CD4-positive, alpha-beta T cell treated with Interleukin-17A for 4 hours (primary cell): Measurements from ENCODE around the gene RASGEF1C.

Experiments used
- DNase-seq: peaks from one replicate; pipeline ENCODE4 v3.0.0-alpha.2; 2020; ENCODE audit warnings: mixed read lengths

RASGEF1C gene

DNA sequence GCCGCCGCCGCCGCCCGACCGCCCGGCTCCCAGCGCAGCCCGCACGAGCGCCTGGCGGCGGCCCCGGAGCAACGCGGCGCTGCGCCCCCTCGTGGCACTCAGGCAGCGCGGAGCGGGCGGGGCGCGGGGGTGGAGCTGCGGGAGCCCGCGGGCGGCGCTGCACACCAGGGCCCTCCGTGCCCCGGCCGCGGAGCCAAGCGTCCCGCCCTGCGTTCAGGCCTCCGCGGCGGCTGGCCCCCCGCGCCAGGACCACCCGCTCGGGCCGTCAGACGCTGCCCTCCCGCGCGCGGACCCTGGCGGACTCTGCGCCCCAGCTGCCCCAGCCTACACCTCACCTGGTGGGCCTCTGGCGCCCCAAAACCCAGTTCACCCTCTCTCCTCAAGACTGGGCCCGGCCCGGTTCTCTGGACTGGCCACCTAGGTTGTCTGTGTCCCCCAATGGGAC is at the start of gene RASGEF1C:
TSS of gene RASGEF1C (minus strand) at position 75 of the 445 bp plus-strand sequence. CDS start 71,159 bp downstream, outside the sequence.
- DNase-seq: peak; percentile 62

DNA sequence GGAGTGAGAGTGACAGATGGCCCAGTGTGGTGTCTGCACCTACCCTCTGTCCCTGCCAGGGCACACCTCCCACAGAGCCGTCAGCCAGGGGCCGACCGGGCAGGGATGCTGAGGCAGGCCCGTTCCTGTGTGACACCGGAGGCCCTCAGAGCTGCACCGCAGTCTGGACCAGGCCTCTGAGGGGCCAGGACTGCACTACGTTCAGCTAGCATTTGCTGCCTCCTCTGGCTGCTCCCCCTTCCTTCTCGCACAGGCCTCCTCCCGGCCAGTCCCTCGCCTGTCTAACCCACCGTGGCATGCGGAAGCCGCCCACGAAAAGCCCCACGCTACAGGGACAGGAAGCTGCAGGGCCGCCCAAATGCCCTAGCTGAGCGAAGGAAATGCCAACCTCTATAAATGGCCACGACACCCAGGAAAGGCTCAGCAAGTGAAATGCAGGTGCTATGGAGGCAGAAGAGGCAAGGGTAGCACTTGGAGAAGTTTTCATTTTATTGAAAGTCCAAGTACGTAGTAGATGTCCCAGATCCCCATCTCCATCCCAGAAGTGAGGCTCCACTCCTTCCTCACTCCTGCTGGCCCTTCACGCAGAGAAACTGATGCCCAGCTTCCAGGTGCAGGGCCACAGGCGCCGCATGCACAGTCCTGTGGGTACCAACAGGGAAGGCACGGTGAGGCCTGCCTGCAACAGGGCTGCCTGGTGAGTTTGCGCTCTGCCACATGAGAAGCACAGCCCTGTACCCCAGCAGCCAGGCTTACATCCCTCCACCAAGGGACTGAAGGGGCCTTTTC is 44.2 kb upstream of the RASGEF1C start:
- no peak for DNase-seq

DNA sequence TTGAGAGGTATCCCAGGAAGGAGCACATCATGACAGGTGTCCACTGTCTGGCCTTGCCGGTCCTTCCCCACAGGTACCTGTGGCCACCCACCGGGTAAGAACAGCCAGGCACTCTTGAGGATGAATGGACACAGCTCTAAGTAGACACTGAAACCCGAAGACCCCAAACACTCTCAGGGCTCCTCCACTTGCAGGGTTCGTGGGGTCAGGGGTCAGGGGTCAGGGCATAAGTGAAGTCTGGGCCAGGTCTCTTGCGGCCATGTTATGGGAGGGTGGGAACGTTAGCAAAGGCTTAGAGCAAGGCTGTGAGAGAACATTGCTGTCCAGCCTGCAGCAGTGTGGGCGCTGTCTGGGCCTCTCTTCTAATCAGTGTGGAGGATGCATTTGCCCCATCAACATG is 42.9 kb upstream of the RASGEF1C start:
- no peak for DNase-seq

DNA sequence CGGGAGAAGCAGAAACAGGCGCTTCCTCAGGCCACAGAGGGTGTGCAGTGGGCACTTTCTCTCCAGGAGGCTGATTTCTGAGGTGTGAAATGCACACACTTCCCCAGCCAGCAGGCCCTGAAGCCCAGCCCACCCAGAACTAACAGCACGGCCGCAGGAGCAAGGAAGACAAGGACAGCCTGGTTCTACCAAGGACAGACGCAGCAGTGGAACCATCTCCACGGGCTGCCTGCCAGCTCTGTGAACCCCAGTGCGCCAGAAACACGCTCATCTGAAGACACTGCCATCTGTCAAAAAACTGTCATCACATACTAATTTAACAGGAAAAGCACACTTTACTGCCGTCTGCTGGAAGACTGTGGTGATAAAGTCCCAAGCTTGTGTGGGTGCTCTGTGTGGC is 42.1 kb upstream of the RASGEF1C start:
- no peak for DNase-seq

DNA sequence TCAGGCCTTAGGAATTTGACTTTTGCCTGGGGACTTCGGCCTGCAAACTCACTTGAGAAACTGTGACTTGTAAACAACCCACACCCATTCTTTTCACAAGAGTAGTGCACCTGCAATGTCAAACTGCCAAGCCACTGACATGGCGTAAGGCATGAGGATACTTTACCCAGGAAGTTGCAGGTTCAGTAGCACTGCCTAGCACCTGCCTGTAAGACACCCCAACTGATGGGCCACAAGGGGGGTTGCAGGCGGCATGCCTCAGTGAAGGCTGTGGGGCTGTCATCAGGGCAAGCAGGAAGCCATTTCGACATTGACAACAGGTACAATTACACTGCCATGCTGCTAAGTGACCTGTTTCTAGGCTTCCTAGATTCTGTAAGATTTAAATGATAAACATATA is 41.3 kb upstream of the RASGEF1C start:
- no peak for DNase-seq

DNA sequence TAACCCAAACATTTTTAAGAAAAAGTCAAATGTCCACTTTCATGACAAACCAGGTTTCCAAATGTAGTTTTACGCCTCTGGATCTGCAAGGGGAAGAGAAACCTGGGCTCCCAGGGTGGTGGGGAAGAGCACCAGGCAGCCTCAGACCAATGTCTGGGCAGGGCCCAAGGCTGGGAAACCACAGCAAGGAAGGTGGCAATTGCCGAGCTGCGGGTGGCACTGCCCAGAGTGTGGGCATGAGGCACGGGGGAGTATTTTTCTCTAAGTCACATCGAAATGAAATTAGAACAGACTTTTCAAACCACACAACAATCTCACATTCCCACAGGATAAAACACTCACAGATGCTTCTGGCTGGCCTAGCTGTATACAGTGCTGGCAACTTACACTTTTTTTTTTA is 32.6 kb upstream of the RASGEF1C start:
- DNase-seq: no peak

DNA sequence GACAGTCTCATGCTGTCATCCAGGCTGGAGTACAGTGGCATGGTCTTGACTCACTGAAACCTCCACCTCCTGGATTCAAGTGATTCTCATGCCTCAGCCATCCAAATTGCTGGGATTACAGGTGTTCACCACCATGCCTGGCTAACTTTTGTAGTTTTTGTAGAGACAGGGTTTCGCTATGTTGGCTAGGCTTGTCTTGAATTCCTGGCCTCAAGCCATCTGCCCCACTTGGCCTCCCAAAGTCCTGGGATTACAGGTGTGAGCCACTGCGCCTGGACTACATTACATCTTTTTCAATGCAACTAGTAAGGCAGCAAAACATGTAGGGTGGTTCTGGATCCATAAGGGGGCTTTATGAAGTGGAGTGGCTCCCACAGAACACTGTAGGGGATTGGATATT is 29.6 kb upstream of the RASGEF1C start:
- DNase-seq: no peak

DNA sequence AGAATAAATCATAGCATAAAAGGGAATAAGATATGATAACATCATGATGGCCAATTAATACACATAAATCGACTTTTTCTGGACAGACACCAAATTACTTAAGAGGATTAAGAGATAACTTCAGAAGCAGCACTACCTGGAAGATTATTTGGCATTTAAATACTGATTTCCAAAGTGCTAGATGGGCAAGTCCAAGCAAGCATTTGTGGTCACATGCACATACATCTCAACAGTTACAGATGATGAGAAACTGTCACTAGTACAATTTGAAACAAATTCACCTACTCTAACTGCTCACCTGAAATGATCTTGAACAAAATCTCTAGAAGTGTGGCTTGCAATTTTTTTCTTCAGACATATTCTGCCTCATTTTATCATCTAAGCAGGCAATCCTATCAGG is 26.8 kb upstream of the RASGEF1C start:
- no peak for DNase-seq

DNA sequence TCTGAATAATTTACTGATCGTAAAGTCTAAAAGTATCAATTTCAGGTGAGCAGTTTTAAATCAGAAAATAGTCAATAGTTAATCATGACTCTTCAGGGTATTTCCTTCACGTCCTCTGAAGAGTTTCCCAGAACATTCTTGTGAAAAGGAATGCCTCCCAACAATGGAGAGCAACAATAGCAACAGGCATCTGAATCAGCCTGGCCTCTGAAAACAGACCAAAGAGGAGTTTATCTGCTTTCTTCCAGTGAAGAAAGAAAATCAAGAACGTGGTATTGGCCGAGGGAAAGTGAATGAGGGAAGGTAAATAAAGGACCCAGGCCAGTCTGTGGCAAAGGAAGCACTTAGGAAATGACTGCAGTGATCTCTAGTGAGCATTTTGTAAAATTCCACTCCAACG is 26.1 kb upstream of the RASGEF1C start:
- no peak for DNase-seq

DNA sequence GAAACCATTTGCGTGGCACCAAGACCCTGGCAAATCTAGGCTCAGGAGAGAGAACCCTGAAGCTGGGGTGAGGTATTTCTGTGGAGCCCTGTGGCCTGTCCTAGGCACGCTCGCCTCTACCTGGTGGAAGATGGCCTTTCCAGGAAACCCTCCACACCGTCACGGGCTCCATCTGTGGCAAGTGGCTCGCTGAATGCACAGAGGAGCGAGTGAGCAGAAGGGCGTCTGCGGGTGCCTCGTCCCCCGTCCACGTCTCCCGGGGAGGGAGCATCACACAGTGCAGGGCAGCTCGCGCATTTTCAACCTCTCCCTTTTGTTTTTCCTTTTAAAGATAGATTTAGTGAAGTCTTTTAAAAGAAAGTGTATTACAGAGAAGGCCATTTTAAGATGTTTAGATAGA is 25.3 kb upstream of the RASGEF1C start:
- no peak for DNase-seq

DNA sequence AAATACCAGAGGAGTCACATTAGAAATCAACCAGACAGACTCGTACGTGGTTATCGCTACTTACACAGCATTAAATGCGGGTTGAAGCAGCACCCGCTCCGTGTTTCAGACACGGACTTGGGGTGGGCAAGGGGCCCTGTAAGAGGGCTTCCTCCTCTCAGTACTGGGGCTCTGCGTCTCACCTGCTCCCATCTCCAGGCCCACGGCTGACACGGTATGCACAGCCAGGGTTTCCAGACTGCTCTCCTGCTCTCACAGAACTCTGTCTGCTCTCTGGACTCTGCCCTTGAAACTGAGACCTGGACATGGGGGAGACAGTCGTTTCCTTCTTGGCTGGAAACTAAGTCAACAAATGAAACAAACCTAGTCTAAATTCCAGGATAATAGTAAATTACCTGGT is 24.7 kb upstream of the RASGEF1C start:
- no peak for DNase-seq

DNA sequence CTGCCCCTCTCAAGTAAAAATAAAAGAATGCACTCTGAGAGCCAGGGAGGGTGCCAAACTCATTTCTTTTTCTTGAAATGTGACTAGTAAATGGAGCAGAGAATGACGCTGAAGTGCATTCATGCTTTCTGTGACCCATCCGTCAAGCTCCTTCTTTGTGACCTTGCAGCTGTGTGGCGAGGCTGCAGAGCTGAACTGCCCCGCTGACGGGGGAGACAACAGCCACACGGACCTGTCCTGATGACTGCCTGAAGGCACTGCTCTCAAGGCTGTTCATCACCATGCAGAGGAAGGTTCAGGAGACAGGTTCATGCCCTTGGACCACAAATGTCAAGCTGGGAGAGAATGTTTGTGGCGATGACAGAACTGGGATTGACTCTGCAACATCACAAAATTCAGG is 21.0 kb upstream of the RASGEF1C start:
- DNase-seq: no peak

DNA sequence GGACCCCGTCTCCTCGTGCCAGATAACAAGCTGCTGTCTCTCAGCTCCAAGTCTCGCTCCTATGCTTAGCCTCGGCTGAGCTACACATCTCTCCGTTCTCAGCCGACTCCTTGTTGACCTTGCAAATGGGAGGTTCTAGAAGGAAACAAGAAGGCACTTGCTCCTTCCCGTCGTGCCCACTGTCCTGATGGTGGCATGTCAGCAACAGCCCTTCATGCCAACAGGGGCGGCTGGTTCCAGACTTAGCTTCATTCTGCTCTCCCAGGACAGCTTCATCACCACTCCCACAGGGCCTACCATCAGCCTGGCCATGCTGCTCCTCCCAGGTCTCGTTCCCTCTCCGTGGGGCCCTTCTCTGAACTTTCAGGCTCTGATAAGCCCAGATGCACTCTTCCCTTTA is 13.0 kb upstream of the RASGEF1C start:
- no peak for DNase-seq

DNA sequence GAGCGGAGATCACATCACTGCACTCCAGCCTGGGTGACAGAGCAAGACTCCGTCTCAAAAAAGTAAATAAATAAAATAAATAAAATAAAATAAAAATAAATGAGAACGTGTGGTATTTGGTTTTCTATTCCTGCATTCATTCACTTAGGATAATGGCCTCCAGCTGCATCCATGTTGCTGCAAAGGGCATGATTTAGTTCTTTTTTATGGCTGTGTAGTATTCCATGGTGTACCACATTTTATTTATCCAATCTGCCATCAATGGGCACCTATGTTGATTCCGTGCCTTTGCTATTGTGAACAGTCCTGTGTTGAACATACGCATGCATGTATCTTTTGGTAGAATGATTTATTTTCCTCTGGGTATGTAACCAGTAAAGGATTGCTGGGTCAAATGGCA is 8.8 kb upstream of the RASGEF1C start:
- DNase-seq: no peak

DNA sequence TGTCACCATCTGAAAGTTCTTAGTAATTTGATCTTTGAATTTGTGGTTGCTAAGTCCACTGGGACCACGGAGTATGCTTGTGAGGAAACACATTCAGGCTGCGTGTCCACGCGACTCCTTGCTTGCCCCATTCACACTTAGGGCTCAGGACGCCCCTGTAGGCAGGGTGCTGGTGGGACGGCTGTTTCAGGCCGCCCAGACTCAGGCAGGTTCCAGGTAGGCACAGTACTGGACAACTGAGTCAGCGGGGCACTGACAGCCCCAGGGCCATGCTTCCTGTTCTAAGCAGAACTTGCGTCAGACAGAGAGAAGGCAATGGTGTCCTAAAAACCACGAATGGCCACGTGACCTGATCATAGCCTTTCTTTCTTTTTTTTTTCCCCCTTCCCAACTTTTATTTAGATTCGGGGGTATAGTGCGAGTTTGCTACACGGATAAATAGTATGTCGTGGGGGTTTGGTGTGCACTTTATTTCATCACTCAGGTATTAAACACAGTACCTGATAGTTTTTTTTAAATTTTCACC is 7.7 kb upstream of the RASGEF1C start:
- DNase-seq: no peak

DNA sequence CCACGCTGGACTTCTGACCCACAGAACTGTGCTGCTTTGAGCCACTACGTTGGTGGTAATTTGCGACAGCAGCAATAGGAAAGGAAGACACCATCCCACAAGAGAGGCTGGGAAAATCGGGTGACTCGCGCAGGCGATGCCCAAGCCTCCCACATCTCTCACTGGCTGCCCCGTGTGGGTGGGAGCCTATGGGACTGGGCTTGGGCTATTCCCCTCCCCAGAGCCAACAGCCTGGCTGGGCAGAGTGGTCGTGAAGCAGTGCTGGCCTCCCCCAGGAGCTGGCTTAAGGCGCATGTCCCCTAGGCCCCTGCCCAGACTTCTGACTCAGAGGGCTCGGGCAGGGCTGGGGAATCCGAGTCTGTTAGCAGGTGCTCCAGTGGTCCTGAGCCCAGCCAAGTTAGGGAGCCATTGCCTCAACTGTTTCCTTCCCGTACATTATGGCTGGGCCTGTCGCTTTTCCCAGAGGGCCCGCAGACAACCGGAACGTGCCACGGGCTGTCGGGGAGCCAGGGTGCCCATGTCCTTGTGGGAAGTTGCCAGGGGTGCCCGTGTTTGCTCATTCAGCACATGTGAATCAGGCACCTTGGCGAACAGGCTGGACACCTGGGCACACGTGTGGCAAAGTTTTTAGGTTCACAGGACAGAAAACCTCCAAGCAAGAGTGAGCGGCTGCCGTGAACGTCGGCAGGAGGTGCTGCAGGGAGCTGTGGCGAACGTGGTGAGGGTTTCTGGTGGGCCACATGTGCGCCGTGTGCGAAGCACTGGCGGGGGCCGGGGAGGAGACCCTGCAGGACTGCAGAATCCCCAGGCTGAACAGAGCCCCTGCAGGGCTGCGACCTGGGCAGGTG is 7.0 kb upstream of the RASGEF1C start:
- no peak for DNase-seq

DNA sequence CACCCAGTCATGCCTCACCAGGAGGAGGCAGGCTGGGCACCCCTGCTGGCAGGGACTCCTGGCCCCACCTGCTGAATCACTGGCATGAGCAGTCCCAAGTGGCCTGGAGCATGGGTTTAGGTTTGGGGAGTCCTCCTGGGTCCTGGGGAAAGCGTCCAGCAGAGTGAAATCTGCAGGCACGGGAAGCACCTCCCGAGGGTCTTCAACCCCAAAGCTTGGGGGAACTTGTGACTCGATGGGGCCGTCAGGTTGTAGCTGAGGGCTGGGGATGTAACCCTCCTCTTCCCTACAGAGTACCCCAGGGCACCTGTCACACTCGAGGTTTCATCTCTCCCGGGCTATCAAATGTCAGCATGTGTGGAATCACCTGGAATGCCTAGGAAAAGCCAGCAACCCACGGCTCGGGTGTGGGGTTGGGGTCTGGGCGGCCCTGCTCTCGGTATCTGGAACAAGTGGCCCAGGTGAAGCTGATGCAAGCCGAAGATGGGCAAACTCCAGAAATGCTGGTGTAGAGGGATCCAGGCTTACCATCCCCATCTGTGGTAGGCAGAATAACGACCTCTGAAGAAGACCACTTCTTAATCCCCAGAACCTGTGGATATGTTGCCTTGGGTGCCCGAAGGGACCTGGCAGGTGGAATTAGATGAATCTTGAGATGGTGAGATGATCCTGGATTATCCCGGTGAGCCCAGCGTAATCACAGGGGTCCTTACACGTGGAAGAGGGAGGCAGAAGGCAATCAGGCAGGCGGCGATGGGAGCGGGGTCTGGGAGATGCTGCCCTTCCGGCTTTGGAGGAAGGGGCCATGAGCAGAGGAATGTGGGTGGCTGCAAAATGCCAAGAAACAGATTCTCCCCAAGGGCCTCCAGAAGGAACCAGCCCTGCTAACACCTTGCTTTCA is 6.1 kb upstream of the RASGEF1C start:
- DNase-seq: no peak

DNA sequence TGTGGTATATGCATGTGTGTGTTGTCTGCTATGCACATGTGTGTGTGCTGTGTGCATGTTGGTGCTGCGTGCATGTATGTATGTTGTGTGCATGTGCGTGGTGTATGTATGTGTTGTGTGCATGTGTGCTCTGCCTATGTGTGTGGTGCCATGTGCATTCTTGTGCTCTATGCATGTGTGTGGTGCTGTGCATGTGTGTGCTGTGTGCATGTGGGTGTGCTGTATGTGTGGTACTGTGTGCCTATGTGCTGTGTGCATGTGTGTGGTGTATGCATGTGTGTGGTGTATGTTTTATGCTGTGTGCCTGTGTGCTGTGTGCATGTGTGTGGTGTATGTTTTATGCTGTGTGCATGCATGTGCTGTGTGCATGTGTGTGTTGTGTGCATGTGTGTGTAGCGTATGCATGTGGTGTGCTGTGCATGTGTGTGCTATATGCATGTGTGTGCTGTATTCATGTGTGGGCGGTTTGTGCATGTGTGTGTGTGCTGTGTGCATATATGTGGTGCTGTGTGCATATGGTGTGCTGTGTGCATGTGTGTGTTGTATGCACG is 4.7 kb upstream of the RASGEF1C start:
- DNase-seq: no peak

DNA sequence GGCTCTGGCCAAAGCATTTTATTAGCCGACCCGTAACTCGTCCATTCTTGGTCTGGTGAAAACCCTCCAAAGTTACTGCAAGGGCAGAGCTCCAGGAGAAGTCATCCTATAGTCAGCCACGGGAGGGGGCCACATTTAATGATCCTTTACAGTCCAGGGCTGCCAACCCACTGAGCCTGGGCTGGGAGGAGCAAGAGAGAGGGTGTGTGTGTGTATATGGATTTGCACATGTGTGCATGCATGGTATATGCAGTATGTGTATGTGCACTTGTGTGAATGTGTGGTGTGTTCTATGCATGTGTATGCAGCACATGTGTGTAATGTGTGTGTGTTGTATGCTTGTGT is 4.2 kb upstream of the RASGEF1C start:
- DNase-seq: no peak

DNA sequence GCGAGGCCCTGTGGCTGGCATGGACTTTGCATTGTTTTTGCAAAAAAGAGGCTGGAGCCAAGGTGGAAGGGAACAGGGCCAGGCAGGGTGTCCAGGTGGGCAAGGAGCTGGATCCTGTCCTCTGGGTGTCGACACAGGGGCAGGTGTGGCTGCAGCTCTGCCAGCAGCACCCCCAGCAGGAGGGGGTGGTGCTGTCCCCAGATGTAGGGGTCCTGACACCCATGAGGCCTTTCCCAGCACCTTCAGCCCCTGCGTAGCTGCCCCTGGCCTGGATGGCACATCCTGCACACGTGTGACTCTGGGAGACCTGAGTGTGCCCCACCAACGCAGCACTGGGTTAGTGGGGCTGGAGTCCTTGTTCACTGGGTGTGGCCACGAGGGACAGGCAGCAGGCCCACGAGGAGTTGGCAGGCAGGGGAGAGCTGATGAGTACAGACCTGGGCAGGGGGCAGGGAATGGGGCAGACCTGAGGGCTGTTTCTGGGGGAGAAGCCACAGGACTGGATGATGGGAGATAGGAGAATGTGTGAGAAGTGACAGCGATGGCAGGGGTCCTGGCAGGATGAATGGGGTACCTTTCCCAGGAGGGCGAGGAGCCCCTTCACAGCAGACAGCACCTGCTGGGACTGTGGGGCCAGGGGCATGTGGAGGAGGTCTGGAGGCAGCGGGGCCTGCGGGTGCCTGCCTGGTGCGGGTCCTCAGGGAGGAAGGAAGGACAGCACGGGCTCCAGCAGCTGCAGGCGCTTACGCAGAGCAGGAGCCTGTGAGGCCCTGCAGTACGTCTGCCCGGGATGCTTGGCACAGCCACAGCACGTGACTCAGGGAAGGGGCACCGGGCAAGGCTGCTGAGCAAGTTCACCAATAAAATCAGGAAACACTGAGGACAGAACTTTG is 3.6 kb upstream of the RASGEF1C start:
- DNase-seq: no peak

DNA sequence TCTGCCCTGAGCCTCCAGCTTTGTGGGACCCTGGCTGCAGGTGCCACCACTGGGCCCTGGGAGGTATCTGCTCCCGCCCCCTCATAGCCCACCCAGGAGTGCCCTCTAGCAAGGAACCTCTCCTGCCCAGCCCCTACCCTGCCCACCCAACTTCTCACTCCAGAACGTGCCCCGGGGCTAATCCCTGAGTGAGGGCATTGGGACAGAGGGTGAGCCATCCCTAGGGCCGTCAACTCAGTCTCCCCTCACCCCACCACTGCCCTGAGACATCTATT is 2.7 kb upstream of the RASGEF1C start:
- no peak for DNase-seq
